Testis (tissue), 2 donors: ENCODE data around the gene SNAP25.

ENCODE experiments used
- CTCF ChIP-seq, 3 experiments: fragments of 450-650 bp in 2 of 3; fragments of 200-600 bp in 1 of 3; sonication (generic) in 1 of 3; IDR thresholded peaks; one replicate each; pipeline ENCODE4 v1.5.1; 2016 to 2019; ENCODE audit warnings: antibody characterized with exemption in 3 of 3, mild to moderate bottlenecking in 2 of 3, moderate library complexity in 1 of 3
- POLR2A ChIP-seq: fragments of 450-650 bp; IDR thresholded peaks from one replicate; pipeline ENCODE4 v1.6.1; 2017; ENCODE audit warnings: antibody characterized with exemption, mild to moderate bottlenecking, moderate library complexity

DNA sequence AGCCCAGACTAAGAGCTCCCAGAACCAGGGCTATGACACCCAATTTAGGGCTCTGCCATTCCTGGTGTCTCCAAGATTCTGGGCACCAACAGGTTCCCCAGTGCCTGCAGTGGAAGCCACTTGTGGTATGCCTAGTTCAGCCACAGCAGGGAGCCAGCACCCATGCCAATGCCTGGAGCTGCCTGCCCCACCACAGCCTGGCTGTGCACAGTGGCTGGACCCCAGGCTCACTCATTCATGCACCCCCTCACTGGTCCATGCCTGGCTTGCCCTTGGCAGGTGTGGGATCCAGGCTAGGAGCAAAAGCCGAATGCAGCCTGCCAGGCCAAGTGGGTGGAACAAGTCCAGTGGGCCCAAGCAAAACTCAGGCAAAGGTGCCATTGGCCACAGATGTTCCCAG lies 123.5 kb downstream of the SNAP25 start:
- TF ChIP-seq CTCF (IDR thresholded peaks at IDR 0.05): no peak
- TF ChIP-seq POLR2A: no peak
